Sigmoid colon (tissue), 7 donors: Measurements from ENCODE around the gene SPTBN2. TPM values are rescaled to one million over a fixed set of nuclear protein-coding genes. Genes with fewer than 3 reads are reported as not detected.
"Not testable (repeated sequence)": the region's sequence is repeated elsewhere in the genome, so short reads cannot be mapped to it uniquely, and the experiment has no call there.

Experiments
- DNase-seq: peaks from one replicate; pipeline ENCODE4 v3.0.0-alpha.2; 2019
- H3K27ac ChIP-seq, 4 donors: fragments of 200-600 bp; sonication (generic); one replicate each; pipeline ENCODE4 v1.5.1; 2016 to 2019; ENCODE audit warnings: mild to moderate bottlenecking in 1 of 4
- H3K27me3 ChIP-seq, 3 donors: fragments of 200-600 bp; sonication (generic); one replicate each; pipeline ENCODE4 v1.5.1; 2019; ENCODE audit warnings: mild to moderate bottlenecking in 1 of 3
- H3K36me3 ChIP-seq, 4 donors: fragments of 200-600 bp; sonication (generic); one replicate each; pipeline ENCODE4 v1.5.1; 2016 to 2019
- H3K4me1 ChIP-seq, 4 donors: fragments of 200-600 bp; sonication (generic); one replicate each; pipeline ENCODE4 v1.5.1; 2017 to 2019
- H3K4me3 ChIP-seq, 4 donors: fragments of 200-600 bp; sonication (generic); one replicate each; pipeline ENCODE4 v1.5.1; 2017 to 2019; ENCODE audit warnings: mild to moderate bottlenecking in 2 of 4, moderate library complexity in 1 of 4
- H3K9me3 ChIP-seq, 4 donors: fragments of 200-600 bp in 3 of 4; sonication (generic) in 3 of 4; one replicate each; pipeline versions ENCODE4 v1.5.1 to v1.6.1; 2013 to 2019
- CTCF ChIP-seq, 4 experiments: fragments of 450-650 bp in 3 of 4; fragments of 200-600 bp in 1 of 4; IDR thresholded peaks; one replicate each; pipeline ENCODE4 v1.5.1; 2016 to 2019; ENCODE audit warnings: antibody characterized with exemption in 4 of 4, mild to moderate bottlenecking in 3 of 4, moderate library complexity in 2 of 4
- EP300 ChIP-seq, 4 donors: sonication (generic); formaldehyde crosslinking; IDR thresholded peaks; one replicate each; pipeline ENCODE4 v1.6.1; 2017; ENCODE audit warnings: antibody characterized with exemption in 4 of 4
- POLR2A ChIP-seq, 2 donors: fragments of 450-650 bp; IDR thresholded peaks; one replicate each; pipeline ENCODE4 v1.6.1; 2016; ENCODE audit warnings: antibody characterized with exemption in 2 of 2, mild to moderate bottlenecking in 2 of 2, moderate library complexity in 2 of 2
- POLR2AphosphoS5 ChIP-seq, 4 donors: sonication (generic); formaldehyde crosslinking; IDR thresholded peaks; one replicate each; pipeline ENCODE4 v1.6.1; 2017; ENCODE audit warnings: antibody characterized with exemption in 4 of 4
- WGBS, 2 donors: extraction: QIAGEN DNeasy Blood & Tissue Kit; methylation state at CpG; one replicate each; pipeline ENCODE4 v1.1.7; 2013; 5-methylcytosine and 5-hydroxymethylcytosine counted together
- intact Hi-C: fragments of 100-400 bp; cut with DNase I; formaldehyde crosslinking; loops from one replicate; pipeline ENCODE4 v1.15.1; 2023
- polyA plus RNA-seq, 3 donors: library from polyadenylated mRNA; stranded (reverse); fragments of 200-250 nt; gene quantifications; one replicate each; pipeline ENCODE4 v1.2.3, GENCODE V29; 2013
- total RNA-seq, 4 donors: library from RNA; depleted of rRNA; stranded (reverse); fragments of >200 nt; gene quantifications; one replicate each; pipeline ENCODE4 v1.1.0, GENCODE V29; 2016
- donor health status: healthy with polysubstance abuse.
- donor health status: Bipolar disorder and iron deficiency.
- donor health status: healthy.

SPTBN2 gene
- total and polyA plus RNA-seq, 7 donors = 0.33 to 5.7 (median 4.2) TPM

- no peak for DNase-seq
- TF ChIP-seq POLR2AphosphoS5 (IDR thresholded peaks at IDR 0.05) (no peak), EP300 (IDR thresholded peaks at IDR 0.05) (no peak), CTCF (IDR thresholded peaks at IDR 0.05) (no peak), POLR2A (IDR thresholded peaks at IDR 0.05) (no peak)
- no peaks in the 10 kb centered on the region for H3K27me3 ChIP-seq
- H3K36me3 ChIP-seq = peaks cover 20 to 71% (median 31%) of the 10 kb centered on the region in 4 donors
- H3K27ac ChIP-seq = peak overlapping the region in 3 of 4 donors; percentile 5 to 92 (median 92)
- H3K4me1 ChIP-seq = peaks cover 0 to 91% (median 87%) of the 10 kb centered on the region in 4 donors
- no peaks in the 10 kb centered on the region for H3K9me3 ChIP-seq
- peak overlapping the region in 3 of 4 donors; percentile 4 to 77 (median 73) for H3K4me3 ChIP-seq
- intact Hi-C loops = no loop called here
- WGBS, 2 donors = 25 to 42% methylated on average over 3 of the region's 3 CpGs
Measured at GRCh38 chr11:66641834-66642233, 87.2 kb downstream of the SPTBN2 start.

- H3K9me3 ChIP-seq, DNase-seq, H3K27me3 ChIP-seq: not testable (repeated sequence)
- WGBS, 2 donors = 65 to 75% methylated on average over 9 of the region's 10 CpGs
- intact Hi-C loops = loop anchor here (2.0 kb wide), 2 partner anchors 21 to 39 kb away; no protein-coding TSS in a partner anchor
- Histone ChIP-seq H3K4me3 (peak overlapping the region in 3 of 4 donors; percentile 58 to 77 (median 73)), H3K36me3 (peaks cover 14 to 51% (median 22%) of the 10 kb centered on the region in 4 donors), H3K27ac (peak overlapping the region; percentile 89 to 92 (median 92)), H3K4me1 (peaks cover 0 to 82% (median 73%) of the 10 kb centered on the region in 4 donors)
Measured at GRCh38 chr11:66639814-66640340, 89.1 kb downstream of the SPTBN2 start.

GRCh38 chr11:66639066-66639813 lies 89.8 kb downstream of the SPTBN2 start:
- H3K4me3 ChIP-seq = peak overlapping the region; percentile 58 to 77 (median 74)
- WGBS, 2 donors = 6% methylated on average over 27 of the region's 27 CpGs
- TF ChIP-seq EP300 (IDR thresholded peaks at IDR 0.05) = no peak
- TF ChIP-seq POLR2A (IDR thresholded peaks at IDR 0.05) = no peak
- TF ChIP-seq POLR2AphosphoS5 (IDR thresholded peaks at IDR 0.05) = no peak
- no peak for TF ChIP-seq CTCF (IDR thresholded peaks at IDR 0.05)
- peak; percentile 70 for DNase-seq
- intact Hi-C loops = loop anchor here (2.0 kb wide), 2 partner anchors 20 to 40 kb away; no protein-coding TSS in a partner anchor
- H3K36me3 ChIP-seq = peaks cover 8 to 45% (median 18%) of the 10 kb centered on the region in 4 donors
- H3K27me3 ChIP-seq = no peaks in the 10 kb centered on the region
- peak overlapping the region; percentile 89 to 92 (median 92) for H3K27ac ChIP-seq
- no peaks in the 10 kb centered on the region for H3K9me3 ChIP-seq
- peaks cover 0 to 76% (median 67%) of the 10 kb centered on the region in 4 donors for H3K4me1 ChIP-seq

- no peaks in the 10 kb centered on the region for H3K27me3 ChIP-seq
- TF ChIP-seq CTCF (IDR thresholded peaks at IDR 0.05) (no peak), POLR2A (IDR thresholded peaks at IDR 0.05) (peak; percentile 89 to 93), POLR2AphosphoS5 (IDR thresholded peaks at IDR 0.05) (peak; percentile 94 to 98 (median 97))
- WGBS, 2 donors = 0% methylated on average over 63 of the region's 63 CpGs
- peak within 1 kb of the TSS; percentile 58 to 77 (median 74) for H3K4me3 ChIP-seq
- peak within 1 kb of the TSS; percentile 89 to 92 (median 92) for H3K27ac ChIP-seq
- no peaks in the 10 kb centered on the region for H3K9me3 ChIP-seq
- peaks cover 0 to 71% (median 59%) of the 10 kb centered on the region in 4 donors for H3K4me1 ChIP-seq
- DNase-seq = peak; percentile 100
- H3K36me3 ChIP-seq = peaks cover 2 to 38% (median 10%) of the 10 kb centered on the region in 4 donors
- intact Hi-C loops = loop anchor here (2.0 kb wide), 2 partner anchors 20 to 40 kb away; no protein-coding TSS in a partner anchor
Measured at GRCh38 chr11:66638177-66639065, 90.6 kb downstream of the SPTBN2 start, which contains the start of gene RBM4. RBM4 (plus strand) TSS chr11:66638703; CDS start chr11:66639712, 1,009 bp downstream.
